Thyroid gland (tissue), 4 donors: ENCODE results near the gene POLN.

Experiments
- POLR2A ChIP-seq, 2 donors: fragments of 450-650 bp; IDR thresholded peaks; one replicate each; pipeline ENCODE4 v1.6.1; 2017; ENCODE audit warnings: antibody characterized with exemption in 2 of 2, mild to moderate bottlenecking in 2 of 2, moderate library complexity in 1 of 2
- TF ChIP-seq, protein P1 (sequence below), 6 experiments: fragments of 200-600 bp in 3 of 6; fragments of 450-650 bp in 3 of 6; sonication (generic) in 3 of 6; IDR thresholded peaks; one replicate each; pipeline ENCODE4 v1.5.1; 2016 to 2019; ENCODE audit warnings: antibody characterized with exemption in 6 of 6, mild to moderate bottlenecking in 2 of 6, inconsistent platforms in 1 of 6, moderate library complexity in 1 of 6

DNA sequence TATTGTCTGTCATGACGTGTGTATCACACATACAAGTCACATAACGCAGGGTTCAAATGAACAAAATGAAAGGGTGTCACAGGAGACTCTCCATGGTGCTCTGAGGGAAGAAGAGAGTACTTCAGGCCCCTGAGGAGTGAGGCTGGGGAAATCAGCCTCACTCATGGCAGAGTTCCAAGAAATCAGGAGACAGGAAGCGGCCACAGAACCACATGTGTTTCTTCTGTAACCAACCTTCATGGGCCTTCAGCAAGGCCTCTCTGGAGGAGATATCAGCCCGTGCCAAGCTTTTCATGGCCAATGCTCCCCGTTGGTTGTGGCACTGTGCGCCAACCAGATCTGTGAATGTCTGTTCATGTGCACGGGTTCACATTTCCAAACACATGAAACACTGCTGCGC is 106.8 kb downstream of the POLN start:
- TF ChIP-seq, protein P1, sequence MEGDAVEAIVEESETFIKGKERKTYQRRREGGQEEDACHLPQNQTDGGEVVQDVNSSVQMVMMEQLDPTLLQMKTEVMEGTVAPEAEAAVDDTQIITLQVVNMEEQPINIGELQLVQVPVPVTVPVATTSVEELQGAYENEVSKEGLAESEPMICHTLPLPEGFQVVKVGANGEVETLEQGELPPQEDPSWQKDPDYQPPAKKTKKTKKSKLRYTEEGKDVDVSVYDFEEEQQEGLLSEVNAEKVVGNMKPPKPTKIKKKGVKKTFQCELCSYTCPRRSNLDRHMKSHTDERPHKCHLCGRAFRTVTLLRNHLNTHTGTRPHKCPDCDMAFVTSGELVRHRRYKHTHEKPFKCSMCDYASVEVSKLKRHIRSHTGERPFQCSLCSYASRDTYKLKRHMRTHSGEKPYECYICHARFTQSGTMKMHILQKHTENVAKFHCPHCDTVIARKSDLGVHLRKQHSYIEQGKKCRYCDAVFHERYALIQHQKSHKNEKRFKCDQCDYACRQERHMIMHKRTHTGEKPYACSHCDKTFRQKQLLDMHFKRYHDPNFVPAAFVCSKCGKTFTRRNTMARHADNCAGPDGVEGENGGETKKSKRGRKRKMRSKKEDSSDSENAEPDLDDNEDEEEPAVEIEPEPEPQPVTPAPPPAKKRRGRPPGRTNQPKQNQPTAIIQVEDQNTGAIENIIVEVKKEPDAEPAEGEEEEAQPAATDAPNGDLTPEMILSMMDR (IDR thresholded peaks at IDR 0.05), result no peak
- TF ChIP-seq POLR2A (IDR thresholded peaks at IDR 0.05), result no peak
